Stimulated activated CD8-positive, alpha-beta memory T cell treated with anti-CD3 and anti-CD28 coated beads, Interleukin-15, amount 100 ng/mL, for 4 hours (primary cell): ENCODE data around the gene F13A1.

Source experiments
- DNase-seq, 2 donors: peaks; one replicate each; pipeline ENCODE4 v3.0.0-alpha.2; 2020; ENCODE audit warnings: low read depth in 2 of 2

F13A1 gene

GRCh38 chr6:6193221-6193745 is 127.2 kb downstream of the F13A1 start:
- no peak for DNase-seq

GRCh38 chr6:6191909-6192308 is 128.6 kb downstream of the F13A1 start:
- DNase-seq, result no peak

GRCh38 chr6:6191476-6191875 is 129.0 kb downstream of the F13A1 start:
- no peak for DNase-seq

- DNase-seq, result no peak
These were observed 139.8 kb downstream of the F13A1 start for GRCh38 chr6:6180684-6181083.

- no peak for DNase-seq
These were observed 140.4 kb downstream of the F13A1 start for GRCh38 chr6:6179858-6180623.

- DNase-seq, result no peak
These were observed 141.7 kb downstream of the F13A1 start for GRCh38 chr6:6178795-6179194.

GRCh38 chr6:6177754-6178153 is 142.7 kb downstream of the F13A1 start:
- no peak for DNase-seq

GRCh38 chr6:6176586-6177228 is 143.8 kb downstream of the F13A1 start:
- DNase-seq, result no peak

- DNase-seq, result no peak
These were observed 144.3 kb downstream of the F13A1 start for GRCh38 chr6:6176127-6176526.

- DNase-seq, result no peak
These were observed 151.3 kb downstream of the F13A1 start for GRCh38 chr6:6169141-6169540.

GRCh38 chr6:6166064-6166463 is 154.4 kb downstream of the F13A1 start:
- DNase-seq, result no peak

GRCh38 chr6:6164367-6164766 is 156.1 kb downstream of the F13A1 start:
- DNase-seq, result no peak

GRCh38 chr6:6154335-6154734 is 166.1 kb downstream of the F13A1 start:
- DNase-seq, result no peak

GRCh38 chr6:6152060-6152459 is 168.4 kb downstream of the F13A1 start:
- DNase-seq, result no peak

GRCh38 chr6:6148192-6148815 is 172.2 kb downstream of the F13A1 start:
- no peak for DNase-seq

- no peak for DNase-seq
These were observed 188.9 kb downstream of the F13A1 start for GRCh38 chr6:6131492-6132109.

- DNase-seq, result no peak
These were observed 195.0 kb downstream of the F13A1 start for GRCh38 chr6:6125495-6125894.

- no peak for DNase-seq
These were observed 196.7 kb downstream of the F13A1 start for GRCh38 chr6:6123803-6124202.

GRCh38 chr6:6121943-6122342 is 198.5 kb downstream of the F13A1 start:
- DNase-seq, result no peak

GRCh38 chr6:6105472-6106036 is 214.9 kb downstream of the F13A1 start:
- no peak for DNase-seq
